SK-N-DZ (cell line): ENCODE measurements around the gene KDM4B.
A peak's percentile ranks its signal among the peaks of the same experiment; 100 is the strongest.

Experiments used
- DNase-seq: peaks from one replicate; pipeline ENCODE4 v3.0.0-alpha.2; 2015; ENCODE audit warnings: low spot score

The KDM4B gene

GRCh38 chr19:4984438-4984990 is 15.6 kb downstream of the KDM4B start:
- DNase-seq: no peak

DNA sequence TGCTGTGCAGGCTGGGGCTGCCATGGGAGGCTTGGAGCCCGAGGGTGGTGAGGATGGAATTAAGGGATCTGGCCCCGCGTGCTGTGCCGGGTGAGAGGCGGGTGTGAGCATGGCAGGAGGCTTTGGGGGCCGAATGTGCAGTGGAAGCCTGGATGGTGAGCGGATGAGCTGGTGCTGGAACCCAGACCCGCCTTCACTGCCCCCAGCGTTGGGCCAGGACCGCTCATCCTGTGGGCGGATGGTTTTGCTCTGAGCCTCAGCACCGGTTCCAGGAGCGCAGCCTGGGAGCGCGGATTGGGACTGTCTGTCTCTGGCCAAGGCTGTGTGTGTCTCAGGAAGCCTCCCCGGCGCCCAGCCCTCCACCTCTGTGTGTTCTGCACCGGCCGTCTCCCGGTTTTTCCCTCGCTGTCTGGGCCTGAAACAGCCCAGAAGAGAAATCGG is 16.7 kb downstream of the KDM4B start:
- DNase-seq: no peak

- no peak for DNase-seq
Observed at GRCh38 chr19:4986056-4986455, 17.1 kb downstream of the KDM4B start.

GRCh38 chr19:4986471-4986891 is 17.6 kb downstream of the KDM4B start:
- no peak for DNase-seq

DNA sequence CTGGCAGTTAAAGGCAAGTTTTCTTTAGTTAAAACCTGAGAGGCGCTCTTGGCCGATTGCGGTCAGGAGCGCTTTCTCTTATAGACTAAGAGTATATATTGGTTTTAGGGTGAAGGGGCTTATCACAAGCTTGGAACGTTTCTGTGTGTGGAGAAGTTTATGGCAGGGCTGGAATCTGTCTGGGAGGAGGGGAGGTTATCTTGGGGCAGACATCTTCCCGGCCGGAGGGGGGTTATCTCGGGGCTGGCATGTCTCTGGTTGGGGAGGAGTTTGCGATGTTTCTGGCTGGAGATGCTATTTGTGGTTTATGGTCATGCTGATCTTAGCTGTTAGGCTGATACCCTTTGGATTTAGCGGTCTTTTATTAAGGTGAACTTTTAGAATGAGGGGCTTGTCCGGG is 18.3 kb downstream of the KDM4B start:
- DNase-seq: no peak

DNA sequence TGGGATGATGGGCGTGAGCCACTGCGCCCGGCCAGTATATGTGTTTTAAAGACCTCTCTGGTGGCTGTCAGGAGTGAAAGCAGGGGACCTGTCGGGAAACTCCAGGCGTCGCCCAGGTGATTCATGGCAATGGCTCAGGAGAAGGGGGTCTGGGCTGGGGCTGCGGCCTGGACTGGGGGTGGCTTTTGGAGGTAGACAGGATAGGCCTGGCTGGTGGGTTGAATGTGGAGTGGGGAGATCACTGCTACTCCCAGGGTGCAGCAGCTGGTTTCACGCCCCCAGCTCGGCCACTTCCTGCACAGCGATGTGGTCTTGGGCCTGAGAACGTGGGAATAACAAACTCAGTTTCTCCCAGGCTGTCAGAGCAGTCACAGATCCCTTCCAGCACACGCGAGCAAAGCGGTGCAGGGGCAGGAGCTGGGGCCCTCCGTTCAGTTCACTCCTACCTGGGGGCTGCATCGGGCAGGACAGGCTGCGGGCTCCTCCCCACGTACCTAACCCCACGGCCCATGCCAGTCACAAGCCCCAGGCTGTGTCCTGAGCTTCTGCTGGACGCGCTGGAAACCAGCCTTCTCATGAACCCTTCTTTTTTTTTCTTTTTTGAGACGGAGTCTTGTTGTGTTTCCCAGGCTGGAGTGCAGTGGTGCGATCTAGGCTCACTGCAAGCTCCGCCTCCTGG is 18.9 kb downstream of the KDM4B start:
- DNase-seq: no peak

GRCh38 chr19:4988770-4989251 is 19.9 kb downstream of the KDM4B start:
- DNase-seq: no peak

DNA sequence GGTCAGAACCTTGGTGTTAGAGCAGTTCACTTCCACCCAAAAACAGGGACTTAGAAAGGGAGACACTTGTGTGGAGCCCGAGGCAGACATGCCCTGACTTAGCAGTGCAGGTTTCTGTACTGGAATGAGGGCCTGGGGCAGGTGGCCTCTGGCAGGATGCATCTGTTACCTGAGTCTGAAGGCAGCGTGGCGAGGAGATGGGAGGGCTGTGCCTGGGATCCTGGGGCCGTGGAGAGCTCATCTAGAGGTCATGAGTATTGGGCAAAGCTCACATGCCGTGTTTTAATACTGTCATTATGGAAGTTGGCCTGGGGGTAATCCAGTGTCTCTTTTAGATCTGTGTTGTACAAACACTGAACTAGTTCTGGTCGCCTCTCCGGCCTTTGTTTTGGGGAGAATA is 21.4 kb downstream of the KDM4B start:
- DNase-seq: no peak

DNA sequence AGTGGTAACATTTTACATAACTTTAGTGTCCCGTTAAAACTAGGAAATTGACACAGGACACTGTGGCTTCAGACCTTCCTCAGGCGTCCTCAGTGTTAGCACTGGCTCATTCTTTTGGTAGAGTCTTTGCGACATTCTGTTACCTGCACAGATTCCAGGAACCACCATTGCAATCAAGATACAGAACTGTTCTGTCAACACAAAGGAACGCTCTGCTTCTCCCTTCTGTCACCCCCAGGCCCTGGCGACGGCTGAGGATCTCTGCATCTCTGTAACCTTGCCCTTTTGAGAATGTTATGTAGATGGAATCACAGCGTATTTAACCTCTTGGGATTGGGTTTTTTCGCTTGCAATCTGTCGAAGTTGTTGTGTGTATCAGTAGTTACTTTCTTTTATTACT is 22.6 kb downstream of the KDM4B start:
- no peak for DNase-seq

DNA sequence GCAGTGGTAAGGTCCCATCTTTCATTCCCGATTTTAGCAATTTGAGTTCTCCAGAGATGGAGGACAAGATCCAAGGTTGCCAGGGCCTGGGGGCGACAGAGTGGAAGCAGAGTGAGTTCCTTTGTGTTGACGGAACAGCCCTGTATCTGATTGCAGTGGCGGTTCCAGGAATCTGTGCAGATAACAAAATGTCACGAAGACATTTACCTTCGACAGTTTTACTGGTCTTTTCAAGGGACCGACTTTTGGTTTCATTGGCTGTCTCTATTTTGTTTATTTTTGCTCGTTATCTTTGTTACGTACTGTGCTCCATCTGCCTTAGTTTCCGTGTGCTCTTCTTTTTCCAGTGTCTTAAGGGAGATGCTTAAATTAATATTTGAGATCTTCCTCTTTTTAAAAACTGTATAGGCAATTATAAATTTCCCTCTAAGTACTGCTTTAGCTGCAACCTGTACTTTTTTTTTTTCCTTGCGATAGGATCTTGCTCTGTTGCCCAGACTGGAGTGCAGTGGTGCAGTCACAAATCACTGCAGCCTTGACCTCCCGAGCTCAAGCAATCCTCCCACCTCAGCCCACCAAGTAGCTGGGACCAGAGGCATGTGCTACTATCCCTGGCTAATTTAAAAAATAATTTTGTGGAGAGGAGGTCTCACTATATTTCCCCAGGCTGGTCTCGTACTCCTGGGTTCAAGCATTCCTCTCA is 23.2 kb downstream of the KDM4B start:
- no peak for DNase-seq

DNA sequence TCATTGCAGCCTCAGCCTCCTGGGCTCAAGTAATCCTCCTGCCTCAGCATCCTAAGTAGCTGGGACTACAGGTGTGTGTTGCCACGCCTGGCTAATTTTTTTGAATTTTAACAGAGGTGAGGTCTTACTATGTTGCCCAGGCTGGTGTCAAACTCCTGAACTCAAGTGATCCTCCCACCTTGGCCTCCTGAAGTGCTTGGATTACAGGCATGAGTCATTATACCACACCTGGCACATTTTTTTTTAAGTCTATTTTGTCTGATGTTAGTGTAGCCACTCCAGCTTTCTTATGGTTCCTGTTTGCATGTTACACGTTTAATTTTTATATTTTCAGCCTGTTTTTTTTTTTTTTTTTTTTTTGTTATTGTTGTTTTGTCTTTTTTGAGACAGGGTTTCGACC is 24.8 kb downstream of the KDM4B start:
- DNase-seq: no peak

- DNase-seq: no peak
Observed at GRCh38 chr19:4996701-4997100, 27.8 kb downstream of the KDM4B start.

- no peak for DNase-seq
Observed at GRCh38 chr19:4997297-4997696, 28.4 kb downstream of the KDM4B start.

DNA sequence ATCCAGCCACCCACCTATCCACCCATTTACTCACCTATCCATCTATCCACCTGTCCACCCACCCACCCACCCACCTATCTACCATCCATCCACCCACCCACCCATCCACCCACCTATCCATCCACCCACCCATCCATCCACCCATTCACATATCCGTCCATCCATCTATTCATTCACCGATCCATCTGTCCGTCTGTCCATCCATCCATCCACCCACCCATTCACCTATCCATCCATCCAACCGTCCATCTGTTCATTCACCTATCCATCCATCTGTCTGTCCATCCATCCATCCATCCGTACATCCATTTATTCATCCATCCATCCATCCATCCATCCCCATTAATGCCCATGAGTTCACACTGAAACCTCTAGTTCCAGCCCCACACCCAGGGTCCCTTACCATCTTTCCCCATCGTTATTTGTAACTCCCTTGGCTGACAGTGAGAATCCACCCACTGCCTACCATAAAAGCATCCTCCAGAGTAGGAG is 31.3 kb downstream of the KDM4B start:
- no peak for DNase-seq

DNA sequence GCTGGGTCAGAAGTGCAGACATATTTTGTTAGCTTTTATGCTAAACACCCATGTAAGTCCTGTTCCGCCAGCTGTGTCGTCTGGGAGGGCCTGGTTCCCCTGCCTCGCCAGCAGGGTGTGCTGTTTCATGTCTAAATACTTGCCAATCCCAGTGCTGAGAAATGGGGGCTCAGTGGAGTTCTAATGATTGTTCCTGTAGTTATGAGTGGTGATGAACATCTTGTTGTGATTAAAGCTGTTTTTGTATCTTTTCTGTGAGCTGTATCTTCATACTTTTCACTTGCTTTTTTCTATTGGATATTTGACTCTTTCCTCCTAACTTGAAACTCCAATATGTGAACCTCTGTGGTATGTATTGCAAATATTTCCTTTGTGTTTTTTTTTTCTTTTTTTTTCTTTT is 32.7 kb downstream of the KDM4B start:
- DNase-seq: peak; percentile 22

GRCh38 chr19:5002143-5002542 is 33.2 kb downstream of the KDM4B start:
- DNase-seq: no peak

DNA sequence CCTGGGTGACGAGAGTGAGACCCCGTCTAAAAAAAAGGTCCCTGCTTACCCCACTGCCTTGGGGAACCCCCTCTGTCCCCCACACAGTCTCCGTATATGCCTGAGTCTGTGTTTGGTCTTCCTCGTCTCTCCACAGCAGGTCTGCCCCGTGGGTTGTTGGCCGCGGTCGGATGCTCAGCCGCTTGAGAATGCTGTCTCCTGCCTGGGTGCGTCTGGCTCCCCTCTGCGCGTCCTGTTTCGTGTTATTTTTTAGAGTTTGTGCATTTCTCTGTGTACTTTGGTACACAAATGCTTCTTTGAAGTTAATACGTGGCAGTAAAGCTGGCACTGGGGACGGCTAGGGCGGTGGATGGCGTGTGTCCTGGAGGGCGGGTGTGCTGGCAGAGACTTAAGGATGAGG is 34.9 kb downstream of the KDM4B start:
- DNase-seq: no peak

DNA sequence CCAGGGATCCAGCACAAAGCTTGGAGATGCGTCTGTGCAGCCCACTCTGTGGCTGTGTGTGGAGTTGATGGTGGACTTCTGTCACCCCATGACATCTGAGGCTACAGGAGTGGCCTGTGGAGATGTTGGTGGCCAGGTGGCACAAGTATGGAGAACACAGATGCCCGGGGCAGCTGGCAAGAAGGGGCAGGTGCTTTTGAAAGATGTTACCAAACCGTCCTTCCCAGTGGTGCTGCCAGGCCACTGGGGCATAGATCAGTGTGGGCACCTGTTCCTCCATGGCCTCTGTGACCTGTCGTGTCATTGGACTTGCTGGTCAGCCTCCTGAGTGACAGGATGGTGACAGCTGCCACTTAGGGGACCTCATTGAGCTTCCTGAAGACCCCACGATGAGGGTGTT is 36.2 kb downstream of the KDM4B start:
- no peak for DNase-seq

- no peak for DNase-seq
Observed at GRCh38 chr19:5006201-5006600, 37.3 kb downstream of the KDM4B start.

GRCh38 chr19:5006821-5007220 is 37.9 kb downstream of the KDM4B start:
- no peak for DNase-seq

DNA sequence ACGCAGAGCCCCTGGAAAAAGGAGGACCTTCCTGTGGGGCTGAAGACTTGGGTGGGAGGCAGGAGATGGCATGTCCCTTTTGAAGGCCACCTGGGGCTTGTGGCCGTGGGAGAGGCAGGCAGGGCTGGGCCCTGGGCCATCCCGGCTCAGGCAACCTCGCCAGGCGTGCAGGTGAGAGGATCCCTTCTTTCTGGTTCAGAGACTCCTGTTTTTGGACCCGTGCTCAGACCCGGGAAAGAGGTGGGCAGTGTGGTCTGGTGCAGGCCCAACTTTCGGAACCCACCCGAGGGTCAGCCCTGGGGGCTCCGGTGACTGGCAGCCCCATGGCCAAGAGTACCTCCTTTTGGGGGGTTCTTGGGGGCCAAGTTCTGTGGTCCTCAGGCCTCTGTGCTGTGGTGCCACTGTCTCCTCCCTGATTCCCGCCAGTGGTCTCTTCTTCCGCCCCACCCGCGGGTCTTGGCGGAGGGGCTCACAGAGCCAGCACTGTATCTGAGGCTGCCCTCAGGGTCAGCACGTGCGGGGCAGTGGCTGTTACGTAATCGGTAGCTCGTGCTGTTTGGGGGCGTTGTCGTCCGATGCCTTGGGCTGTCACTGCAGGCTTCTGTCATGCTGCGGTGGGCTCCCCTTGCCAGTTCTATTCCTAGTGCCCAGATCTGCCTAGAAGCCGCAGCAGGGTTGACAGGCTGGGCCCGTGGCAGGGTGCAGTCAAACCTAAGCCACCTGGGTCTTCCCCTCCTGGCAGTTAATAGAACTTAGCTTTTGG is 42.7 kb downstream of the KDM4B start:
- DNase-seq: no peak
